CD4-positive, alpha-beta T cell (primary cell): ENCODE results near the gene ELF2. TPM values are rescaled to one million over a fixed set of nuclear protein-coding genes. Genes with fewer than 3 reads are reported as not detected.
A peak's percentile ranks its signal among the peaks of the same experiment; 100 is the strongest.
"Not testable (repeated sequence)": the region's sequence is repeated elsewhere in the genome, so short reads cannot be mapped to it uniquely, and the experiment has no call there.

Source experiments
- ATAC-seq: fragments of 200-7000 bp; cut with Tn5 transposase; one replicate; pipeline ENCODE4 v1.10.0; 2022; ENCODE audit warnings: mild to moderate bottlenecking; ENCODE audit not compliant: poor library complexity
- CTCF ChIA-PET: fragments of 350-600 bp; sonication (Branson Sonifier 250); formaldehyde crosslinking; loops from one replicate; lab custom pipeline; 2021; ENCODE audit warnings: antibody characterized with exemption, inconsistent platforms; lab: Charles Lee
- POLR2A ChIA-PET: fragments of 350-600 bp; sonication (Branson Sonifier 250); formaldehyde crosslinking; loops from one replicate; lab custom pipeline; 2021; ENCODE audit warnings: antibody characterized with exemption, inconsistent platforms; lab: Charles Lee
- DNase-seq, 14 experiments: peaks; one replicate each; pipeline ENCODE4 v3.0.0-alpha.2; 2013 to 2020; ENCODE audit warnings: mixed read lengths in 2 of 14
- H3K27ac ChIP-seq, 2 donors: one replicate each; pipeline versions ENCODE4 v1.5.1 to v1.7.0; 2013; ENCODE audit warnings: low read length in 2 of 2, low read depth in 1 of 2, mild to moderate bottlenecking in 1 of 2
- H3K27me3 ChIP-seq, 2 experiments: 1 replicate in 1 of 2; 2 replicates in 1 of 2; pipeline versions ENCODE4 v1.6.1 to v1.7.0; 2013; ENCODE audit warnings: low read length in 2 of 2, control low read depth in 1 of 2, mild to moderate bottlenecking in 1 of 2, moderate library complexity in 1 of 2; ENCODE audit not compliant: insufficient read depth in 2 of 2, control insufficient read depth in 1 of 2
- H3K36me3 ChIP-seq: one replicate; pipeline ENCODE4 v1.6.1; 2013; ENCODE audit warnings: low read length, control low read depth; ENCODE audit not compliant: insufficient read depth
- H3K4me1 ChIP-seq: one replicate; pipeline ENCODE4 v1.6.1; 2013; ENCODE audit warnings: low read length, control low read depth; ENCODE audit not compliant: insufficient read depth
- H3K4me3 ChIP-seq: one replicate; pipeline ENCODE4 v1.5.1; 2013; ENCODE audit warnings: mild to moderate bottlenecking, low read length, moderate library complexity
- H3K9me3 ChIP-seq, 2 experiments: 1 replicate in 1 of 2; 2 replicates in 1 of 2; pipeline versions ENCODE4 v1.6.1 to v1.7.0; 2013; ENCODE audit warnings: low read length in 2 of 2, mild to moderate bottlenecking in 2 of 2, control low read depth in 1 of 2, moderate library complexity in 1 of 2; ENCODE audit not compliant: control insufficient read depth in 1 of 2, insufficient read depth in 1 of 2
- H3K27ac Mint-ChIP-seq: one replicate; pipeline ENCODE4 v1.8.0; 2020; ENCODE audit warnings: mixed read lengths
- H3K27me3 Mint-ChIP-seq: one replicate; pipeline ENCODE4 v1.8.0; 2021; ENCODE audit warnings: mixed read lengths
- H3K36me3 Mint-ChIP-seq: one replicate; pipeline ENCODE4 v1.8.0; 2021; ENCODE audit warnings: low read depth, mixed read lengths
- H3K4me1 Mint-ChIP-seq: one replicate; pipeline ENCODE4 v1.8.0; 2021; ENCODE audit warnings: low read depth, mixed read lengths
- H3K4me3 Mint-ChIP-seq: one replicate; pipeline ENCODE4 v1.8.0; 2020; ENCODE audit warnings: mild to moderate bottlenecking, mixed read lengths
- H3K9me3 Mint-ChIP-seq: one replicate; pipeline ENCODE4 v1.8.0; 2020; ENCODE audit warnings: mixed read lengths
- intact Hi-C, 2 experiments: fragments of 100-400 bp; cut with DNase I in 1 of 2; cut with micrococcal nuclease in 1 of 2; formaldehyde crosslinking; loops; one replicate each; pipeline versions ENCODE4 v1.15.1 to v1.9.0; 2023 to 2025; cut with DNase I, micrococcal nuclease
- total RNA-seq, 174 experiments: library from RNA in 2 of 174; stranded (reverse) in 2 of 174; gene quantifications; one replicate each; pipeline ENCODE4 v1.2.3 and lab custom pipeline; 2021 to 2026
- TF ChIP-seq, protein P1 (sequence below): fragments of 200-600 bp; IDR thresholded peaks from one replicate; pipeline ENCODE4 v1.8.0; 2022; ENCODE audit warnings: antibody characterized with exemption, mild to moderate bottlenecking

ELF2 gene
- total RNA-seq, 2 experiments from 2014 or later = 83.3 to 84.1 TPM

DNA sequence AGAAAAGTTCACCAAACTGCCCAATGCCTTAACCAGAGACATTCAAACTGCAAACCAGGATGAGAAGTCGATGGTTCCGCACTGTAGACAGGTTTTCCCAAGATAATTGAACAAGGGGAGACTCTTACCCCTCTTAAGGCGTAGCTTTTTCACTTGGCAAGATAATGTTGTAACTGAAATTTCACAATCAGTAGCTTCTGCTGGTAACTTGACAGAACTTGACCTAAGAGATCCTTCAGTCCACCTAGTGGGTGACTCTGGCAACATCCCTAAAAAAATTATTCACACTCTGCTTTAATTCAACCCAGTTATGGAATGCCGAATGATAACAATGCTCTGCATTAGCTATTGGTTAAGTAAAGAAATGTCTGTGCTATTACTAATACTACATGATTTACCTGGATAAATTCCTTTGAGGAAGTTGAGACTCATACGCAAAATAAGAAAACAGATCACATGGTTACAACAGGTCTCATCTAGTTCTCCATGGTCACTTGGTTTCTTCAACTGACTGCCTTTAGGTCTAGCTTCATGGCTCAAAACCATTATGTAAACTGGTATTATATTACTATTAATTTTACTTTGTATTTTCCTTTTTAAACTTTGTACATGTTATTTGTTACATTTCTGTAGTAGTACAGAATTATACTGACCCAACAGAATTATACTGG, 9.1 kb downstream of the ELF2 start:
- no peaks in the 10 kb centered on the region for H3K27me3 Mint-ChIP-seq
- no peak overlapping the region for H3K27ac Mint-ChIP-seq
- Histone ChIP-seq H3K4me1 (no peaks in the 10 kb centered on the region), H3K27me3 (no peaks in the 10 kb centered on the region), H3K4me3 (no peak overlapping the region), H3K27ac (no peak overlapping the region), H3K9me3 (no peaks in the 10 kb centered on the region), H3K36me3 (no peaks in the 10 kb centered on the region)
- no peak for ATAC-seq
- H3K9me3 Mint-ChIP-seq = no peaks in the 10 kb centered on the region
- POLR2A ChIA-PET = interaction anchor here (1.1 to 1.7 kb wide), 2 partner anchors 128 to 137 kb away, joined by 3 read pairs; no protein-coding TSS in a partner anchor
- CTCF ChIA-PET = interaction anchor here (1.2 kb wide), 1 partner anchor 137 kb away, joined by 5 read pairs; no protein-coding TSS in a partner anchor
- H3K36me3 Mint-ChIP-seq = no peaks in the 10 kb centered on the region
- DNase-seq = peak in 3 of 14 experiments; percentile 9 to 43 (median 34)
- TF ChIP-seq, protein P1, sequence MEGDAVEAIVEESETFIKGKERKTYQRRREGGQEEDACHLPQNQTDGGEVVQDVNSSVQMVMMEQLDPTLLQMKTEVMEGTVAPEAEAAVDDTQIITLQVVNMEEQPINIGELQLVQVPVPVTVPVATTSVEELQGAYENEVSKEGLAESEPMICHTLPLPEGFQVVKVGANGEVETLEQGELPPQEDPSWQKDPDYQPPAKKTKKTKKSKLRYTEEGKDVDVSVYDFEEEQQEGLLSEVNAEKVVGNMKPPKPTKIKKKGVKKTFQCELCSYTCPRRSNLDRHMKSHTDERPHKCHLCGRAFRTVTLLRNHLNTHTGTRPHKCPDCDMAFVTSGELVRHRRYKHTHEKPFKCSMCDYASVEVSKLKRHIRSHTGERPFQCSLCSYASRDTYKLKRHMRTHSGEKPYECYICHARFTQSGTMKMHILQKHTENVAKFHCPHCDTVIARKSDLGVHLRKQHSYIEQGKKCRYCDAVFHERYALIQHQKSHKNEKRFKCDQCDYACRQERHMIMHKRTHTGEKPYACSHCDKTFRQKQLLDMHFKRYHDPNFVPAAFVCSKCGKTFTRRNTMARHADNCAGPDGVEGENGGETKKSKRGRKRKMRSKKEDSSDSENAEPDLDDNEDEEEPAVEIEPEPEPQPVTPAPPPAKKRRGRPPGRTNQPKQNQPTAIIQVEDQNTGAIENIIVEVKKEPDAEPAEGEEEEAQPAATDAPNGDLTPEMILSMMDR = no peak
- intact Hi-C loops = no loop called here
- H3K4me1 Mint-ChIP-seq = peaks cover 9% of the 10 kb centered on the region
- no peak overlapping the region for H3K4me3 Mint-ChIP-seq

DNA sequence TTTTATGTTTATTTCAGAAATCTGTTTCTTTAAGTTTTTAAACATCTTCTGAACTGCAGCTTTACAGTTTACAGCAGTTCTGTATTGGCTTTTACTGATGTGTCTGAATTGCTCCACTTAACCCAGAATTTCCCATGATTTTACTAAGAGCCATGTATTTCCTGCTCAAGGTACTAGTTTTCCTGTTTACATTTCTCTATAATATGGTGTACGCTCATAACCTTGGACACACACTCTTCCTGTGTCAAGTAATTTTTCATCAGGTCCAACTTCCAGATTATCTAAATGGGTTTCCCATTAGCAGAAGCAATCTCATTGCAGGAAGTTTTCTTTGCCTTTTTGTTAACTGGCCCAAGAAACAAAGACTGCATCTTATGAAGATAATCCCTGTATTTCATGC, 12.3 kb downstream of the ELF2 start:
- Histone ChIP-seq H3K9me3 (no peaks in the 10 kb centered on the region), H3K36me3 (no peaks in the 10 kb centered on the region), H3K4me3 (no peak overlapping the region), H3K27ac (no peak overlapping the region), H3K4me1 (no peaks in the 10 kb centered on the region), H3K27me3 (no peaks in the 10 kb centered on the region)
- Mint-ChIP-seq H3K9me3 (no peaks in the 10 kb centered on the region), H3K36me3 (no peaks in the 10 kb centered on the region), H3K27me3 (no peaks in the 10 kb centered on the region), H3K27ac (no peak overlapping the region), H3K4me1 (peaks cover 6% of the 10 kb centered on the region), H3K4me3 (no peak overlapping the region)
- TF ChIP-seq, protein P1 = no peak
- DNase-seq = no peak
- POLR2A ChIA-PET = no interaction called here
- CTCF ChIA-PET = no interaction called here
- ATAC-seq = no peak
- intact Hi-C loops = no loop called here

DNA sequence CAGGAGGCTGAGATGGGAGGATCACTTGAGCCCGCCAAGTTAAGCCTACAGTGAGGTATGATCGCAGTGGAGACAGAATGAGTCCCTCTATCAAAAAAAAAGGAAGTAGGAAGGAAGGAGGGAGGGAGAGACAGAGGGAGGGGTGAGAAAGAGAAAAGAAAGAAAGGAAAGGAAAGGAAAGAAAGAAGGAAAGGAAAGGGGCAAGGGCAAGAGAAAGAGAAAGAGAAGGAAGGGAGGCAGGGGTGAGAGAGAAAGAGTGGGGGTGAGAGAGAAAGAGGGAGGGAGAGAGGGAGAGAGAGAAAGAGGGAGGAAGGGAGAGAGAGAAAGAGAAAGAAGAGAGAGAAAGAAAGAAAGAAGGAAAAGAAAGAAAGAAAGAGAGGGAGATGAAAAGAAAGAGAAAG, 13.2 kb downstream of the ELF2 start:
- intact Hi-C loops = no loop called here
- ChIA-PET POLR2A (no interaction called here), CTCF (interaction anchor here (1.2 kb wide), 1 partner anchor 9 kb away, joined by 3 read pairs; no protein-coding TSS in a partner anchor)
- no peaks in the 10 kb centered on the region for H3K27me3 Mint-ChIP-seq
- H3K4me1 Mint-ChIP-seq = peaks cover 6% of the 10 kb centered on the region
- H3K36me3 Mint-ChIP-seq = no peaks in the 10 kb centered on the region
- no peak overlapping the region for H3K4me3 Mint-ChIP-seq
- TF ChIP-seq, protein P1 = no peak
- no peak for DNase-seq
- Histone ChIP-seq H3K27me3 (no peaks in the 10 kb centered on the region), H3K9me3 (no peaks in the 10 kb centered on the region), H3K4me3 (no peak overlapping the region), H3K36me3 (no peaks in the 10 kb centered on the region), H3K27ac (no peak overlapping the region), H3K4me1 (no peaks in the 10 kb centered on the region)
- no peak overlapping the region for H3K27ac Mint-ChIP-seq
- no peak for ATAC-seq
- no peaks in the 10 kb centered on the region for H3K9me3 Mint-ChIP-seq

DNA sequence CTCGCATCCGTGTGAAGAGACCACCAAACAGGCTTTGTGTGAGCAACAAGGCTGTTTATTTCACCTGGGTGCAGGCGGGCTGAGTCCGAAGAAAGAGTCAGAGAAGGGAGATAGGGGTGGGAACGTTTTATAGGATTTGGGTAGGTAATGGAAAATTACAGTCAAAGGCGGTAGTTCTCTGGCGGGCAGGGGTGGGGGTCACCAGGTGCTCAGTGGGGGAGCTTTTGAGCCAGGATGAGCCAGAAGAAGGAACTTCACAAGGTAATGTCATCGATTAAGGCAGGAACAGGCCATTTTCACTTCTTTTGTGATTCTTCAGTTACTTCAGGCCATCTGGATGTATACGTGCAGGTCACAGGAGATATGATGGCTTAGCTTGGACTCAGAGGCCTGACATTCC, 19.0 kb downstream of the ELF2 start:
- POLR2A ChIA-PET, H3K4me1 Mint-ChIP-seq, H3K27me3 Mint-ChIP-seq, H3K36me3 ChIP-seq, H3K4me3 Mint-ChIP-seq, ATAC-seq, H3K9me3 ChIP-seq, H3K27ac ChIP-seq, CTCF ChIA-PET, intact Hi-C loops, H3K27me3 ChIP-seq, H3K36me3 Mint-ChIP-seq, H3K9me3 Mint-ChIP-seq, DNase-seq, H3K4me1 ChIP-seq, H3K27ac Mint-ChIP-seq, H3K4me3 ChIP-seq: not testable (repeated sequence)
